GM19035 (cell line): Measurements from ENCODE around the gene HBA2.
"Not testable (repeated sequence)": the region's sequence is repeated elsewhere in the genome, so short reads cannot be mapped to it uniquely, and the experiment has no call there.

Experiments used
- ATAC-seq: cut with Tn5 transposase; IDR thresholded peaks from one replicate; pipeline ENCODE4 v1.9.1; 2021; ENCODE audit not compliant: unreplicated experiment

Gene HBA2

DNA sequence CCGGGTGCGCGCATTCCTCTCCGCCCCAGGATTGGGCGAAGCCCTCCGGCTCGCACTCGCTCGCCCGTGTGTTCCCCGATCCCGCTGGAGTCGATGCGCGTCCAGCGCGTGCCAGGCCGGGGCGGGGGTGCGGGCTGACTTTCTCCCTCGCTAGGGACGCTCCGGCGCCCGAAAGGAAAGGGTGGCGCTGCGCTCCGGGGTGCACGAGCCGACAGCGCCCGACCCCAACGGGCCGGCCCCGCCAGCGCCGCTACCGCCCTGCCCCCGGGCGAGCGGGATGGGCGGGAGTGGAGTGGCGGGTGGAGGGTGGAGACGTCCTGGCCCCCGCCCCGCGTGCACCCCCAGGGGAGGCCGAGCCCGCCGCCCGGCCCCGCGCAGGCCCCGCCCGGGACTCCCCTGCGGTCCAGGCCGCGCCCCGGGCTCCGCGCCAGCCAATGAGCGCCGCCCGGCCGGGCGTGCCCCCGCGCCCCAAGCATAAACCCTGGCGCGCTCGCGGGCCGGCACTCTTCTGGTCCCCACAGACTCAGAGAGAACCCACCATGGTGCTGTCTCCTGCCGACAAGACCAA is at the start of gene HBA2:
Gene HBA2, plus strand, starts transcription at position 503 of the 568 bp plus-strand sequence. Its CDS starts 37 bp downstream, at position 540.
- not testable (repeated sequence) for ATAC-seq

DNA sequence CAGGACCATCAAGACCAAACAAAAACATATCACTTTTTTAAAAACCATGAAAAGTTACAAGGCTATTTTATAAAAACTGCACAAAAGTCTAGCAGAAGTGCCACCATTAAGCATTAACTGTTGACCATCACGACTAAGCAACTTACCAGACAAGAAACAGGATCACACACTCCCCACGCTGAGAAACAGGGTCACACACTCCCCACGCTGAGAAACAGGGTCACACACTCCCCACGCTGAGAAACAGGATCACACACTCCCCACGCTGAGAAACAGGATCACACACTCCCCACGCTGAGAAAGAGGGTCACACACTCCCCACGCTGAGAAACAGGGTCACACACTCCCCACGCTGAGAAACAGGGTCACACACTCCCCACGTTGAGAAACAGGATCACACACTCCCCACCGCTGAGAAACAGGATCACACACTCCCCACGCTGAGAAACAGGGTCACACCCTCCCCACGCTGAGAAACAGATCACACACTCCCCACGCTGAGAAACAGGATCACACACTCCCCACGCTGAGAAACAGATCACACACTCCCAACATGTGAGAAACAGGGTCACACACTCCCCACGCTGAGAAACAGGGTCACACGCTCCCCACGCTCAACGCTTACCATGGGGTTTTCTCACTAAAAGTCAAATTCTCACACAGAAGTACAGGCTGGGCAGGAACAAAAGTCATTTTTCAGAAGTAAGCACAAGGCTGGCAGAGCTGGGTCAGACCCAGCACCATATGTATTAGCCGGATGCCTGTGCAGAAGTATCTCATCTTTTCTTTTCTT is 48.9 kb upstream of the HBA2 start:
- ATAC-seq, result not testable (repeated sequence)

GRCh38 chr16:125011-125410 is 47.7 kb upstream of the HBA2 start:
- no peak for ATAC-seq

DNA sequence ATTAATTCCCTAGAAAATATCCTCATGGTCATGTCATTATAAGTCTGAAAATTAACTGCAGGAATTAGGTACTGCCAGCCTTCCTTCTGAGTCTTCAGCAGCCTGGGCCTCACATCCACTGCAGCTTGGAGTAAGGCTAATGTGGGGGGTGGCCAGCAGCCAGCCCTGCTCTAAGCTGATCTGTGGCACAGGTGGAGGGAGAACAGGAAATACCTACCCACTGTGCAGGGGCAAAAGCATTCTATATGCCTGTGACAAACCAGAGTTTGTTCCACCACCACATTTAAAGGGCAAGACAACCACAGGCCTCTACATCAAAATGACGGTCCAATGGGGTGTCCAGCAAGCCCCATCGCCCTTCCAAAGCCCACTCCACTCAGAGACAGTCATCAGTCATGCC is 43.6 kb upstream of the HBA2 start:
- ATAC-seq, result no peak

- no peak for ATAC-seq
Observed at GRCh38 chr16:130533-131173, 42.0 kb upstream of the HBA2 start.

GRCh38 chr16:132120-132519 is 40.6 kb upstream of the HBA2 start:
- ATAC-seq, result no peak

- ATAC-seq, result no peak
Observed at GRCh38 chr16:133716-134115, 39.0 kb upstream of the HBA2 start.

DNA sequence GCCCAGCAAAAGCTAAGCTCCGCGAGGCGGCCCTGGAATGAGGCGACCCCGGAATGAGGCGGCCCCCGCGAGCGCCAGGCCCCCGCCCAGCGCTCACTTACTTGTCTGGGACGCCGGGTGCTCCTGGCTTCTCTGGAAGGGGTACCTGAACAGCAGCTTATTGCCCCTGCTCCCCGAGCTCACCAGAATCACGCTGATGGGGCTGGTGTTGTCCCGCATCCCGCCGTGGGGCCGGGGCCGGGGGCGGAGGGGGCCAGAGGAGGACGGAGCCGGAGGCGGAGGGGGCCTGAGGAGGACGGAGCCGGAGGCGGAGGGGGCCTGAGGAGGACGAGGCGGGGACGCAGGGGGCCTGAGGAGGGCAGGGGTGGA is 34.6 kb upstream of the HBA2 start:
- no peak for ATAC-seq

DNA sequence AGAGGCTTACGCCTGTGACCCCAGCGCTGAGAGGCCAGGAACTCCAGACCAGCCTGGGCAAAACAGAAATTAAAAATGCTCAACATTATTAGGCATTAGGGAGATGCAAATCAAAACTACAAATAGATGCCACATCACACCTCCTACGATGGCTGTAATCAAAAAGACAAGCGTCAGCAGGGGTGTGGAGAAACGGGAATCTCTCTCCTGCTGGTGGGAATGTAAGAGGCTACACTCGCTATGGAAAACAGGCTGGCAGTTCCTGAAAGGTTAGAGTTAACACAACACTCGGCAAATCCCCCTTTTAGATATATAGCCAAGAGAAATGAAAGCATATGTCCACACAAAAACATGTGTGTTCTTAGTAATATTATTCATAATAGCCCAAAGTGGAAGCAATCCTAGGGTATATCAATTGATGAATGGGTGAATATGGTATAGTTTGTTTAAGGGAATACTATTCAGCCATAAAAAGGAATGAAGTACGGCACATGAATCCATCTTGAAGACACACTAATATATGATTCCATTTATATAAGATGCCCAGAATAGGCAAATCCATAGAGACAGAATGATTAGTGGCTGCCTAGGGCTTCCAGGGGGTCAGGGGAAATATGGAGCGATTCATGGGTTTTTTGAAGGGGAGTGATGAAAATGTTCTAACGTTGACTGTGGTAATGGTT is 32.4 kb upstream of the HBA2 start:
- no peak for ATAC-seq

DNA sequence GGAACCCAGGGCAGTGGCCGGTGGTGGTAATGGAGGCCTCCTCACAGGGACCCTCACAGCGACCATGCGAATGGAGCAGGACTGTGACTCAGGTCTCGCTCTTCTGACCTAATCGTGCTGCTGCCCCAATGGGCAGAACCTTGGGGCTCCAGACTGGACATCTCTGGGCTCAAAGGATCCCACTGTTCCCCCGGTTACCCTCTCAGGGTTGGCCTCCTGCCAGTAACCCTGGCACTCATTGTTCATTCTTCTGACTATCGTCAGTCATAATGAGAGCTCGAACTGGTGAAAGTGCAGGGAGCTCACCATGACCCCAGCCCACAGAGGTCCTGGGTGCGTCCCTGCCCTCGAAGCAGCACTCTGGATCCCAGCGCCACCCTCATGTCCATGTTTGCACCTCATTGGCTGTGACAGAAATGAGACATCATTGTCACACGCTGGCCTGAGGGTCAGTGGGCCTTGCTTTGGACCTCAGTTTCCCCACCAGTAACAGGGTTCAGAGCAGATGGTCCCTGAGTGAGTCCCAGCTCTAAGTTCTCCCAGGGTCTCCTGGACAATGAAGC is 30.2 kb upstream of the HBA2 start:
- no peak for ATAC-seq

DNA sequence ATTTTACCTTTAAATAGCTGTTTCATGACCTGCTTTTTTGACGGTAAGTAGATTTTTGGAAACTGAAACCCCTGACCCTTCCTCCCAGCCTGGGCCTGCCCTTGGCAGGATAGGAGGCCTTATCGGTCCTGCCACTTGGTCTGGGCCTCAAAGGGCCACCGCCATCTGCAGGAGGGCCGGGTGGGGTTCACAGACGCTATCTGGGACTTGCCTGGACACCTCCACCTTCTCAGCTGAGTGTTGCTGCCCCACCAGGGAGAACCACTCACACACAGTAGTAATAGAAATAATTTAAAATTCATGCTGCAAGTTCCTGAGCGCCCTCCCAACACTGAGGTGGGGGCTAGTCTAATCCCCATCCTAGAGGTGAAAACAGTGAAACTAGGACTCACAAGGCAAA is 29.6 kb upstream of the HBA2 start:
- no peak for ATAC-seq

DNA sequence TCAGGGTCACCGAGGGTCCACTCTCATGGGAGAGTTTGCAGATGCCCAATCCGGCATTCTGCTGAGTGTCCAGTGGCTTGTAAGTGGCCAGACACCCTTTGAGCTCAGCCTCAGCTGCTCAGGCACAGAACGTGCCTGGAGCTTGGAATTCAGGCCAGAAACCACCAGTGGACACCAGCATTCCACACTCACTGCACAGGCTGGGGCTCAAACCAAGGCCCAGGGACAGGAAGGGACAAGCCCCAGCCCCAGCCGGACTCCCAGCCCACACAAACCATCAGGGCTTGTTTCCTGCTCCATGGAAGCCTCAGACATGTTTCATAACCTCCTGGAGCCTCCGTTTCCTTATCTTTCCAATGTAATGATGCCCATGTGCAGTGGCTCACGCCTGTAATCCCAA is 29.2 kb upstream of the HBA2 start:
- no peak for ATAC-seq

DNA sequence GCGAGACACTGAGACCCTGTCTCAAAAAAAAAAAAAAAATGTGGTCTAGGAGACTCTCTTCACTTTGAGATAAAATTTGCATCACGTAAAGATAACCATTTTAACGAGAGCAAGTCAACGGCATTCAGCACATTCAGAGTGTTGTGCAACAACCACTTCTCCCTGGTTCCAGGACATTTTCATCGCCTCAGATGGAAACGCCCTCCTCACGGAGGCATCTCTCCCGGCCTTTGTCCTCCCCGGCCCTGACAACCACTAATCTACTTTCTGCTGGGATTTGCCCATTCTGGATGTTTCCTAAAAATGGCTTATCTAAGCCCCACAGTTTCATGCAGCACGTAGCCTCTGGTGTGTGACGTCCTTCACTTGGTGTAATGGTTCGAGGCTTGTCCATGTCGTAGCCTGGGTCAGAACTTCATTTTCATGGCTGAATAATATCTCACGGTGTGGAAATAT is 27.9 kb upstream of the HBA2 start:
- no peak for ATAC-seq

DNA sequence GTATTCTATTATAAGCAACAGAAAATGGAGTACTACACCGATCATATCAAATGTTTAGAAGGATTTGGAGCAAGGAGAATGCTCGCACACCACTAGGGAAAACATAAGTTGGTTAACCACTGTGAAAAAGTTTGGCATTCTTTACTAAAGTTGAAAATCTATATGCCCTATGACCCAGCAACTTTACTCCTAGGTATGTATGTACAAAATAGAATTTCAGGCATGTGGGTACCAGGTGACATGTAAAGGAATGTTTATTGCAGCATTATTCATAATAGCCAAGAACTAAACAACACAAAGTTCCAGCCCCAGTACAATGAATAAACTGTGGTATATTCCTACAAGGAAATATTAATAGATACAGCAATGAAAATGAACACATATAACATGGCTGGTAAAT is 26.0 kb upstream of the HBA2 start:
- no peak for ATAC-seq

DNA sequence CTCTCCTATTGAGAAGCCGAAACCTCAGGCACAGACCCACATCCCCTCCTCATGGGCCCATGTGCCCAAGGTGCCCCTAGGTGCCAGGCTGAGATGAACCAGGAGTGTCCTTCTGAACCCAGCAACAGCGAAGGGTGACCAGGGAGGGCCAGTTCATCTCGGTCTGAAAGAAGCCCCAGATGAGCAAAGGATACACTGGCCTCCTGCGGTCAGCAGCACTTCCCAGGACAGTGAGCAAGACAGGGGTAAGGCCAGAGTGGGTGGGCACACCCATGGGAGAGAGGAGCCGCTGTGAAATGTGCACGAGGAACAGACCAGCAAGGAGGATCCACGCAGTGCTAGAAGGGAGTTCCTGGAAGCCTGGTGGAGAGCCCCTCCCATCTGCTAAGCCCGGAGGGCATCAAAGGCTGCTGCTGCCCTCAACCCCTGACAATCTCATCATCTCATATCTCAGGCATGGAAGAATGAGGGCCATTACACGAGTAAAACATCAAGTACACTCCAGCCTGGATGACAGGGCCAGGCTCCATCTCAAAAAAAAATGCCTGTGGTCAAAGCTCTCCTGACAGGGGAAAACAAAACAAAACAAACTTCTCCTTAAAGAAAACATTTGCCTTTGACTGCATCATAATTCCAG is 23.5 kb upstream of the HBA2 start:
- ATAC-seq, result no peak

GRCh38 chr16:152141-153128 is 20.2 kb upstream of the HBA2 start, which contains the start of gene HBZ:
TSS of gene HBZ (plus strand) at chr16:152644. CDS start at chr16:152910, 266 bp downstream.
- ATAC-seq, result no peak

- ATAC-seq, result not testable (repeated sequence)
Observed at GRCh38 chr16:153129-153521, 19.6 kb upstream of the HBA2 start.

DNA sequence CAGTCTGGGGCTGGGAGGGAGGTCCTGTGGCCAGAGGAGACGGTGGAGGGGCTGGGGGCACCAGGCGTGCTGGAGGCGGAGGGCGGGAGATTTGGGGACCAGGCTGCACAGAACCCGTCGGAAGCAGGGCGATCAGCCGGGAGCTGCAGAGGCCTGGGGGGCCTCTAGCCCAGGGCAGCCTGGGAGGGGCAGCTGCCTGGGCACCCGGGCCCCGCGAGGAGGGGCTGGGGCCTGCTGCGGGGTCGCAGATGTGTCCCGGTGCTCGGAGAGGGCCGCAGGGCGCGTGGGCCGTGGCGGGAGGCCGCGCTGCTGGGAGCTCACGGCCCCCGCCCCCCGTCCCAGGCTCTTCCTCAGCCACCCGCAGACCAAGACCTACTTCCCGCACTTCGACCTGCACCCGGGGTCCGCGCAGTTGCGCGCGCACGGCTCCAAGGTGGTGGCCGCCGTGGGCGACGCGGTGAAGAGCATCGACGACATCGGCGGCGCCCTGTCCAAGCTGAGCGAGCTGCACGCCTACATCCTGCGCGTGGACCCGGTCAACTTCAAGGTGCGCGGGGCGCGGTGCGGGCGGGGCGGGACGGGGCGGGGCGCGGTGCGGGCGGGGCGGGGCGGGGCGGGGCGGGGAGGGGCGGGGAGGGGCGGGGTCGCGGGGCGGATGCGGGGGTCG is 19.0 kb upstream of the HBA2 start:
- not testable (repeated sequence) for ATAC-seq
